T-helper 17 cell (primary cell): ENCODE data around the gene KIF18B. TPM values are rescaled to one million over a fixed set of nuclear protein-coding genes. Genes with fewer than 3 reads are reported as not detected.

Experiments
- ATAC-seq: fragments of 150-1000 bp; cut with Tn5 transposase; 2 replicates; pipeline ENCODE4 v1.10.0; 2021; ENCODE audit warnings: mild to moderate bottlenecking, moderate library complexity
- DNase-seq, 3 donors: peaks; one replicate each; pipeline versions ENCODE4 v3.0.0 to v3.0.0-alpha.2; 2020 to 2021
- H3K9me3 ChIP-seq: one replicate; pipeline ENCODE4 v1.7.0; 2013; ENCODE audit warnings: low read length, mild to moderate bottlenecking; ENCODE audit not compliant: control insufficient read depth, poor library complexity, severe bottlenecking
- H3K27ac Mint-ChIP-seq: one replicate; pipeline ENCODE4 v1.8.0; 2022; ENCODE audit warnings: mild to moderate bottlenecking, moderate library complexity, mixed read lengths
- H3K27me3 Mint-ChIP-seq: one replicate; pipeline ENCODE4 v1.8.0; 2022; ENCODE audit warnings: mixed read lengths
- H3K36me3 Mint-ChIP-seq: one replicate; pipeline ENCODE4 v1.8.0; 2022; ENCODE audit warnings: low read depth, mixed read lengths
- H3K4me1 Mint-ChIP-seq: one replicate; pipeline ENCODE4 v1.8.0; 2022; ENCODE audit warnings: mild to moderate bottlenecking, mixed read lengths
- H3K4me3 Mint-ChIP-seq: one replicate; pipeline ENCODE4 v1.8.0; 2022; ENCODE audit warnings: mild to moderate bottlenecking, moderate library complexity, mixed read lengths
- total RNA-seq, 4 donors: library from RNA in 2 of 4; stranded (reverse) in 2 of 4; gene quantifications; one replicate each; pipeline ENCODE4 v1.2.3 and lab custom pipeline; 2022 to 2026

KIF18B gene
- total RNA-seq, 2 donors from 2014 or later = 0.08 TPM; not detected in 1

DNA sequence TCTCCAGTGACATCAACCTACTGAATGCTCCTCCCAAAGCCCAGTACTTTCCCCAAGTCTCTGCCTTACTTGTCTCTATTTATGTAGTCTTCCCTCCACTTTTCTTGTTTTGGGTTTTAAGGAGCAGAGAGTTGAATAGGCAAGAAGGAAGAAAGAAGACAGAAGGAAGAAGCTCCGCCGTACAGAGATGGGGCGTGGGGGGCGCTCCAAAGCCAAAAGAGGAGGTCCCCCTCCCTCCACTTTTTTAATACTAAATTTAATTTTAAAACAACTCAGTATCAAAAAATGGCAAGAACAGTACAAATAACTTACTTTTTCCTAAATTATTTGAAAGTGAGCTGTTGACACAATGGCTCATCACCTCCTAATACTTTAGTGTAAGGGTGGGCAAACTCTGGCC is 52.9 kb downstream of the KIF18B start:
- H3K9me3 ChIP-seq = no peaks in the 10 kb centered on the region
- H3K27ac Mint-ChIP-seq = peak overlapping the region; percentile 29
- H3K4me3 Mint-ChIP-seq = no peak overlapping the region
- DNase-seq (no peak), ATAC-seq (no peak)
- H3K36me3 Mint-ChIP-seq = peaks cover 2% of the 10 kb centered on the region
- no peaks in the 10 kb centered on the region for H3K27me3 Mint-ChIP-seq
- H3K4me1 Mint-ChIP-seq = peaks cover 27% of the 10 kb centered on the region

DNA sequence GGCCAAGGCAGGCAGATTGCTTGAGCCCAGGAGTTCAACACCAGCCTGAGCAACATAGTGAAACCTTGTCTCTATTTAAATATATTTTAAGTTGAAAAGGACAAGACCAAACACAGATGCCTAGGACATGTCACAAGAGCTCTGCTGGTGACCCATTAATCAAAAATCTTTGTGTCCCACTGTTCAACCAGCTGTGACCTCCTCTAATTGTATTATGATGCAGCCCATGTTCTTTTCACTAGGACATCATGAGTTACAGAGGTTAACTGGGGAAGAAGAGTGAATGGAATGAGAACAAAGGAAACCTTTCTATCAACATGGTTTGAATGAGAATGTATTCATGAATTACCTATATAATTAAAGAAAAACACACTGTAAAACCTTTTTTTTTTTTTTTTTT is 55.3 kb downstream of the KIF18B start:
- H3K27ac Mint-ChIP-seq = no peak overlapping the region
- H3K9me3 ChIP-seq = no peaks in the 10 kb centered on the region
- H3K36me3 Mint-ChIP-seq = peaks cover 2% of the 10 kb centered on the region
- no peak overlapping the region for H3K4me3 Mint-ChIP-seq
- no peak for ATAC-seq
- DNase-seq = no peak
- peaks cover 15% of the 10 kb centered on the region for H3K4me1 Mint-ChIP-seq
- H3K27me3 Mint-ChIP-seq = no peaks in the 10 kb centered on the region

DNA sequence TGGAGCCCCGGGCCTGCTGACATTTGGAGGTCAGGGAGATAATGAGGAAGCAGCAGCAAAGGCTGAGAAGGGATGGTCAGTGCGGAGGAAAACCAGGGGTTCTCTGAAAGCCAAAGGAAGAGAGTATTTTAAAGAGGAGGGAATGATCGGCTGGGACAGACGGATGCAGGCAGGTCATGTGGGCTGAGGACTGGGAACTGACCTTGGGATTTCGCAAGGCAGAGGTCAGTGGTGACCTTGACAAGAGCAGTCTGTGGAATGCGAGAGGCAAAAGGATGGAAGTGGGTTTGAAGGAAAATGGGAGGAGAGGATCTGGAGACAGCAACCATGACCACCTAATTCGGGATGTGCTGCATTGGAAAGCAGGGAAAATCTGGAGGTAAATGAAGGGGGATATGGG is 58.6 kb downstream of the KIF18B start:
- H3K4me3 Mint-ChIP-seq = no peak overlapping the region
- no peaks in the 10 kb centered on the region for H3K27me3 Mint-ChIP-seq
- H3K9me3 ChIP-seq = no peaks in the 10 kb centered on the region
- H3K4me1 Mint-ChIP-seq = peaks cover 9% of the 10 kb centered on the region
- DNase-seq (no peak), ATAC-seq (no peak)
- H3K27ac Mint-ChIP-seq = no peak overlapping the region
- H3K36me3 Mint-ChIP-seq = no peaks in the 10 kb centered on the region

GRCh38 chr17:44887971-44888954 is 59.3 kb downstream of the KIF18B start:
- Mint-ChIP-seq H3K36me3 (peaks cover 3% of the 10 kb centered on the region), H3K4me1 (peaks cover 9% of the 10 kb centered on the region), H3K27me3 (no peaks in the 10 kb centered on the region), H3K27ac (no peak overlapping the region), H3K4me3 (no peak overlapping the region)
- no peaks in the 10 kb centered on the region for H3K9me3 ChIP-seq
- ATAC-seq = peak; percentile 60
- DNase-seq = no peak

GRCh38 chr17:44887016-44887415 is 60.6 kb downstream of the KIF18B start:
- H3K36me3 Mint-ChIP-seq = peaks cover 7% of the 10 kb centered on the region
- H3K9me3 ChIP-seq = no peaks in the 10 kb centered on the region
- no peak overlapping the region for H3K27ac Mint-ChIP-seq
- peaks cover 11% of the 10 kb centered on the region for H3K4me1 Mint-ChIP-seq
- ATAC-seq (no peak), DNase-seq (no peak)
- H3K4me3 Mint-ChIP-seq = no peak overlapping the region
- no peaks in the 10 kb centered on the region for H3K27me3 Mint-ChIP-seq

DNA sequence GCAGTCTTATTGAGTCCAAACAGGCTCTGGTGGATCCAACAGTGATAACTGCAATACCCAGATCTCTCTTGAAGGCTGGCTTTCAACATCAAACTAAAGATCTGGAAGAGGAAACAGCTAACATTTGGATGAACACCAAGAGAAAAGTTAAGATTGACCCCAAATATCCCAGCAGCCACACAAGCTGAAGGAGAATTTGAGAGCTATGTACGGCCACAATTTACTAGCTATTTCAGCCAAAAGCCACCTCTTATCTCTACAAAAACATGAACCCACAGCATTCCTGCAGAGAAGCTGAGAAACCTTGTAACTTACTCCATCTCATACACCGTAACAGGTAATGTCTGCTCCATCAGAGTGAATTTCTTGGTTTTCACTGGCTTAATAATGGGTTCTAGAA is 62.6 kb downstream of the KIF18B start:
- H3K27ac Mint-ChIP-seq = no peak overlapping the region

GRCh38 chr17:44881145-44881544 is 66.4 kb downstream of the KIF18B start:
- no peak for ATAC-seq
- Mint-ChIP-seq H3K27me3 (no peaks in the 10 kb centered on the region), H3K36me3 (peaks cover 15% of the 10 kb centered on the region)

More for the DNA sequence above, 62.6 kb downstream of the KIF18B start:
- H3K9me3 ChIP-seq = no peaks in the 10 kb centered on the region
- DNase-seq = no peak
- ATAC-seq = no peak
- Mint-ChIP-seq H3K4me1 (peaks cover 7% of the 10 kb centered on the region), H3K36me3 (peaks cover 13% of the 10 kb centered on the region), H3K27me3 (no peaks in the 10 kb centered on the region), H3K4me3 (no peak overlapping the region)

GRCh38 chr17:44880062-44880461 is 67.5 kb downstream of the KIF18B start:
- Mint-ChIP-seq H3K27ac (no peak overlapping the region), H3K36me3 (peaks cover 15% of the 10 kb centered on the region), H3K4me3 (no peak overlapping the region), H3K27me3 (no peaks in the 10 kb centered on the region), H3K4me1 (peaks cover 7% of the 10 kb centered on the region)
- DNase-seq (no peak), ATAC-seq (no peak)
- no peaks in the 10 kb centered on the region for H3K9me3 ChIP-seq

More at GRCh38 chr17:44881145-44881544, 66.4 kb downstream of the KIF18B start:
- no peaks in the 10 kb centered on the region for H3K9me3 ChIP-seq
- no peak for DNase-seq
- no peak overlapping the region for H3K4me3 Mint-ChIP-seq
- no peak overlapping the region for H3K27ac Mint-ChIP-seq
- peaks cover 7% of the 10 kb centered on the region for H3K4me1 Mint-ChIP-seq

GRCh38 chr17:44879376-44879775 is 68.2 kb downstream of the KIF18B start:
- no peak for ATAC-seq
- Mint-ChIP-seq H3K27me3 (no peaks in the 10 kb centered on the region), H3K4me1 (peaks cover 5% of the 10 kb centered on the region), H3K4me3 (no peak overlapping the region), H3K36me3 (peaks cover 15% of the 10 kb centered on the region), H3K27ac (no peak overlapping the region)
- DNase-seq = no peak
- H3K9me3 ChIP-seq = no peaks in the 10 kb centered on the region

DNA sequence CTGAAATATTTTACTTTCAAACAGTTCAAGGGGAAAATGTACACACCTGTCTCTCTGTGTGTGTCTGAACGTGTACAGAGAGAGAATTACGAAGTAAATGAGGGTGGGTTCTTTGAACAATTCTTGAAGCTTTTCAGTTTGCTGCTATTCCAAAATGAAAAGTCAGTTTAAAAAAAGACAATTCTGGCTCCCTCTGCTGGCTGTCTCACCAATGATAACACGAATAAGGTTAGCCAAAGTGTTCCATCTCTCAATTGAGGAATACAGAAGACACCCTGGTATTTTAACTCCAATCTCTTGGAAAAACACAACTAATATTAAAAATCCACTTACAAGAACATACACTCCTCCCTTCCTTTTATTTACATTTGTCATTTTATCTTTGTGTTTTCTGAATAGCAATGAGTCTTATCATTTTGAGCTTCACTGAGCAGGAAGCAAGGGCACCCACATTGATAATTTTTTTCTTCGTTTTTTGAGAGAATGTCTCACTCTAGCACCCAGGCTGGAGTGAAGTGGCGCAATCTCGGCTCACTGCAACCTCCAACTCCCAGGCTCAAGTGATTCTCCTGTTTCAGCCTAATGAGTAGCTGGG is 68.8 kb downstream of the KIF18B start:
- Mint-ChIP-seq H3K4me1 (peaks cover 5% of the 10 kb centered on the region), H3K27ac (no peak overlapping the region)
- no peak for ATAC-seq

DNA sequence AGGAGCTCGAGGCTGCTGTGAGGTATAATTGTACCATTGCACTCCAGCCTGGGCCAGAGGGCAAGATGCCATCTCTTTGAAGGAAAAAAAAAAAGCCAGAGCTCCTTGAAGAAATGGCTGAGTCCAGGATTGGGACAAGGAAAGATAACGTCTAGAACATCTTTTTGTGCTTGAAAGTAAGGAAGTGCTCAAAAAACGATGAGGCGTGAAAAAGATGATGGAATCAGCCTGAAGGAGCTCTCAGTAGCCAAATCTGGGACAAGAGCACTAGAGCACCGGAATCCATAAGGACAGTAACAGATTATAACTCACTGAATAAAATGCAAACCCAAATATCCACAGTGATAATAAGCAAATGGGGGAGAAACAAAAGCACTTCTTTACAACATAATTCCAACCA is 70.5 kb downstream of the KIF18B start:
- Mint-ChIP-seq H3K27me3 (no peaks in the 10 kb centered on the region), H3K36me3 (peaks cover 8% of the 10 kb centered on the region), H3K27ac (no peak overlapping the region), H3K4me3 (no peak overlapping the region), H3K4me1 (peaks cover 3% of the 10 kb centered on the region)
- no peaks in the 10 kb centered on the region for H3K9me3 ChIP-seq
- DNase-seq (no peak), ATAC-seq (no peak)

More for the DNA sequence above, 68.8 kb downstream of the KIF18B start:
- Mint-ChIP-seq H3K36me3 (peaks cover 15% of the 10 kb centered on the region), H3K27me3 (no peaks in the 10 kb centered on the region), H3K4me3 (no peak overlapping the region)
- no peak for DNase-seq
- no peaks in the 10 kb centered on the region for H3K9me3 ChIP-seq

DNA sequence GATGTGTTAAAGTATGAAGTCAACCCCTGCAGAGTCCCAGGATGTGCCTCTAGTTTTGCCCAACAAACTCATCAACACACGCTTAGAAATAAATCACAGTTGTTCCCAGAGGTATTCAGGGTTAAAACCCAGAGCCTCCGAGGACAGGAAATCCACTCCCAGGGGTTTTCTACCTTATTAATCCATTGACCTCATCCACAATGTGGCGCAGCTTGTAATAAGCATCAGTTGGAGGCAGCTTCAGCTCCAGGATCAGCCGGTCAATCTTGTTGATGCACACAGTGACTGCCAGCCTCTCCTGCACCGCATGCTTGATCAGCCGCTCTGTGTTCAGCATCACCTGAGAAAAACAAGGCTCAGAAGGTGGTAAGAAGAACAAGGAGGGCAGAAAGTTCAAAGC is 71.8 kb downstream of the KIF18B start:
- H3K9me3 ChIP-seq = no peaks in the 10 kb centered on the region
- ATAC-seq (no peak), DNase-seq (no peak)
- Mint-ChIP-seq H3K27ac (no peak overlapping the region), H3K4me1 (peaks cover 3% of the 10 kb centered on the region), H3K4me3 (no peak overlapping the region), H3K27me3 (no peaks in the 10 kb centered on the region), H3K36me3 (peaks cover 9% of the 10 kb centered on the region)
